ENCODE measurements around the gene TMCO4.

- no peak for TF ChIP-seq POLR2A (IDR thresholded peaks at IDR 0.05; ENCODE audit: low read length)
- no peak for TF ChIP-seq GATA1 (IDR thresholded peaks at IDR 0.05; ENCODE audit: low read depth, low read length)
Measured at GRCh38 chr1:19734056-19734455, 65.7 kb downstream of the TMCO4 start.

All from erythroblast (primary cell).